HG03558 (cell line): ENCODE results near the gene PODXL2.
"Not testable (repeated sequence)": the region's sequence is repeated elsewhere in the genome, so short reads cannot be mapped to it uniquely, and the experiment has no call there.

Experiments used
- ATAC-seq: cut with Tn5 transposase; IDR thresholded peaks from one replicate; pipeline ENCODE4 v1.9.1; 2021; ENCODE audit warnings: moderate number of reproducible peaks; ENCODE audit not compliant: unreplicated experiment; ENCODE audit errors: extremely low read depth

Gene PODXL2

GRCh38 chr3:127652246-127652995, 23.4 kb downstream of the PODXL2 start:
- ATAC-seq: no peak

GRCh38 chr3:127654374-127654773, 25.4 kb downstream of the PODXL2 start:
- no peak for ATAC-seq

GRCh38 chr3:127654993-127655392, 26.0 kb downstream of the PODXL2 start:
- not testable (repeated sequence) for ATAC-seq

GRCh38 chr3:127655641-127656040, 26.7 kb downstream of the PODXL2 start:
- ATAC-seq: no peak

- no peak for ATAC-seq
These were observed 27.9 kb downstream of the PODXL2 start for GRCh38 chr3:127656906-127657305.

GRCh38 chr3:127658234-127658633, 29.2 kb downstream of the PODXL2 start:
- no peak for ATAC-seq

- no peak for ATAC-seq
These were observed 31.8 kb downstream of the PODXL2 start for GRCh38 chr3:127660621-127661251.

- no peak for ATAC-seq
These were observed 32.6 kb downstream of the PODXL2 start for GRCh38 chr3:127661600-127661999.

GRCh38 chr3:127662001-127662469, 33.0 kb downstream of the PODXL2 start:
- ATAC-seq: no peak

GRCh38 chr3:127663151-127663550, 34.2 kb downstream of the PODXL2 start:
- ATAC-seq: no peak

GRCh38 chr3:127665165-127665564, 36.2 kb downstream of the PODXL2 start:
- no peak for ATAC-seq

- no peak for ATAC-seq
These were observed 36.6 kb downstream of the PODXL2 start for GRCh38 chr3:127665586-127665985.

GRCh38 chr3:127666676-127667075, 37.7 kb downstream of the PODXL2 start:
- no peak for ATAC-seq

GRCh38 chr3:127667119-127667681, 38.2 kb downstream of the PODXL2 start:
- no peak for ATAC-seq

GRCh38 chr3:127668906-127669305, 39.9 kb downstream of the PODXL2 start:
- no peak for ATAC-seq

- no peak for ATAC-seq
These were observed 40.7 kb downstream of the PODXL2 start for GRCh38 chr3:127669541-127670228.

GRCh38 chr3:127670229-127670559, 41.2 kb downstream of the PODXL2 start:
- ATAC-seq: no peak

GRCh38 chr3:127670761-127671522, 42.0 kb downstream of the PODXL2 start:
- ATAC-seq: no peak

GRCh38 chr3:127671523-127672428, 42.8 kb downstream of the PODXL2 start:
- ATAC-seq: no peak
